Astrocyte (in vitro differentiated cells and primary cell): ENCODE data around the gene CBLN3. TPM values are rescaled to one million over a fixed set of nuclear protein-coding genes. Genes with fewer than 3 reads are reported as not detected.

Source experiments
- DNase-seq: peaks from one replicate; pipeline ENCODE4 v3.0.0-alpha.2; 2010; ENCODE audit warnings: low read depth
- FAIRE-seq: peaks from 2 replicates; lab custom pipeline; 2011; peaks lifted over from hg19 to GRCh38; lab: Jason Lieb, UNC
- H2AFZ ChIP-seq: 2 replicates; pipeline ENCODE4 v1.6.0; 2012; ENCODE audit warnings: low read depth, low read length, inconsistent platforms
- H3K27ac ChIP-seq: 2 replicates; pipeline ENCODE4 v1.5.1; 2011; ENCODE audit warnings: low read depth, low read length, inconsistent platforms
- H3K27me3 ChIP-seq: 2 replicates; pipeline ENCODE4 v1.6.0; 2011; ENCODE audit warnings: low read length, inconsistent platforms; ENCODE audit not compliant: insufficient read depth
- H3K36me3 ChIP-seq: 2 replicates; pipeline ENCODE4 v1.5.1; 2011; ENCODE audit warnings: low read length, inconsistent platforms; ENCODE audit not compliant: insufficient read depth
- H3K4me1 ChIP-seq: 2 replicates; pipeline ENCODE4 v1.5.1; 2011; ENCODE audit warnings: low read length, inconsistent platforms; ENCODE audit not compliant: insufficient read depth
- H3K4me2 ChIP-seq: 2 replicates; pipeline ENCODE4 v1.6.0; 2012; ENCODE audit warnings: low read length, inconsistent platforms
- H3K4me3 ChIP-seq: 2 replicates; pipeline ENCODE4 v1.5.1; 2011; ENCODE audit warnings: low read depth, mild to moderate bottlenecking, low read length, inconsistent platforms; ENCODE audit not compliant: insufficient read depth
- H3K79me2 ChIP-seq: 2 replicates; pipeline ENCODE4 v1.6.0; 2012; ENCODE audit warnings: mild to moderate bottlenecking, low read length, inconsistent platforms; ENCODE audit not compliant: insufficient read depth
- H3K9ac ChIP-seq: 2 replicates; pipeline ENCODE4 v1.6.0; 2012; ENCODE audit warnings: mild to moderate bottlenecking, low read length, inconsistent platforms
- H3K9me3 ChIP-seq: 2 replicates; pipeline ENCODE4 v1.5.1; 2012; ENCODE audit warnings: low read depth, mild to moderate bottlenecking, low read length, inconsistent platforms; ENCODE audit not compliant: insufficient read depth
- H4K20me1 ChIP-seq: 2 replicates; pipeline ENCODE4 v1.6.0; 2012; ENCODE audit warnings: low read length, inconsistent platforms; ENCODE audit not compliant: insufficient read depth
- H3K27ac Mint-ChIP-seq: one replicate; pipeline ENCODE4 v1.8.0; 2021; ENCODE audit warnings: mild to moderate bottlenecking, mixed read lengths; ENCODE audit not compliant: unreplicated experiment
- H3K27me3 Mint-ChIP-seq: one replicate; pipeline ENCODE4 v1.8.0; 2021; ENCODE audit warnings: low read depth, mixed read lengths; ENCODE audit not compliant: unreplicated experiment
- H3K36me3 Mint-ChIP-seq: one replicate; pipeline ENCODE4 v1.8.0; 2021; ENCODE audit warnings: low read depth, mixed read lengths; ENCODE audit not compliant: unreplicated experiment
- H3K4me1 Mint-ChIP-seq: one replicate; pipeline ENCODE4 v1.8.0; 2021; ENCODE audit warnings: low read depth, mixed read lengths; ENCODE audit not compliant: unreplicated experiment
- H3K4me3 Mint-ChIP-seq: one replicate; pipeline ENCODE4 v1.8.0; 2021; ENCODE audit warnings: mild to moderate bottlenecking, moderate library complexity, mixed read lengths; ENCODE audit not compliant: unreplicated experiment
- H3K9me3 Mint-ChIP-seq: one replicate; pipeline ENCODE4 v1.8.0; 2021; ENCODE audit warnings: mild to moderate bottlenecking, mixed read lengths; ENCODE audit not compliant: unreplicated experiment
- EZH2 ChIP-seq: IDR thresholded peaks from 2 replicates; pipeline ENCODE4 v1.6.1; 2012; ENCODE audit warnings: mild to moderate bottlenecking, low read length, inconsistent platforms; ENCODE audit not compliant: insufficient read depth
- total RNA-seq: library from RNA; stranded (reverse); gene quantifications from 2 replicates; pipeline ENCODE4 v1.2.1, GENCODE V29; 2021
- TF ChIP-seq, protein P1 (sequence below): IDR thresholded peaks from 2 replicates; pipeline ENCODE4 v1.5.1; 2011; ENCODE audit warnings: low read depth, mild to moderate bottlenecking, inconsistent platforms, low read length, moderate library complexity; ENCODE audit not compliant: insufficient read depth

CBLN3 gene
- total RNA-seq, 1 donor from 2014 or later, result 3.9 TPM

- Histone ChIP-seq H3K4me2 (peak overlapping the region; percentile 91), H3K79me2 (no peaks in the 10 kb centered on the region), H3K9me3 (no peaks in the 10 kb centered on the region), H3K27ac (no peak overlapping the region), H3K4me3 (peak overlapping the region; percentile 59), H3K36me3 (no peaks in the 10 kb centered on the region), H3K27me3 (peaks cover 3% of the 10 kb centered on the region), H2AFZ (peak overlapping the region; percentile 64), H3K4me1 (peaks cover 4% of the 10 kb centered on the region), H4K20me1 (no peaks in the 10 kb centered on the region), H3K9ac (peak overlapping the region; percentile 54)
- Mint-ChIP-seq H3K27me3 (peaks cover 2% of the 10 kb centered on the region), H3K4me1 (peaks cover 46% of the 10 kb centered on the region), H3K27ac (no peak overlapping the region), H3K4me3 (peak overlapping the region; percentile 90), H3K9me3 (no peaks in the 10 kb centered on the region), H3K36me3 (peaks cover 3% of the 10 kb centered on the region)
- FAIRE-seq, result no peak
- DNase-seq, result no peak
- TF ChIP-seq, protein P1, sequence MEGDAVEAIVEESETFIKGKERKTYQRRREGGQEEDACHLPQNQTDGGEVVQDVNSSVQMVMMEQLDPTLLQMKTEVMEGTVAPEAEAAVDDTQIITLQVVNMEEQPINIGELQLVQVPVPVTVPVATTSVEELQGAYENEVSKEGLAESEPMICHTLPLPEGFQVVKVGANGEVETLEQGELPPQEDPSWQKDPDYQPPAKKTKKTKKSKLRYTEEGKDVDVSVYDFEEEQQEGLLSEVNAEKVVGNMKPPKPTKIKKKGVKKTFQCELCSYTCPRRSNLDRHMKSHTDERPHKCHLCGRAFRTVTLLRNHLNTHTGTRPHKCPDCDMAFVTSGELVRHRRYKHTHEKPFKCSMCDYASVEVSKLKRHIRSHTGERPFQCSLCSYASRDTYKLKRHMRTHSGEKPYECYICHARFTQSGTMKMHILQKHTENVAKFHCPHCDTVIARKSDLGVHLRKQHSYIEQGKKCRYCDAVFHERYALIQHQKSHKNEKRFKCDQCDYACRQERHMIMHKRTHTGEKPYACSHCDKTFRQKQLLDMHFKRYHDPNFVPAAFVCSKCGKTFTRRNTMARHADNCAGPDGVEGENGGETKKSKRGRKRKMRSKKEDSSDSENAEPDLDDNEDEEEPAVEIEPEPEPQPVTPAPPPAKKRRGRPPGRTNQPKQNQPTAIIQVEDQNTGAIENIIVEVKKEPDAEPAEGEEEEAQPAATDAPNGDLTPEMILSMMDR, result no peak
- TF ChIP-seq EZH2, result no peak
These were observed 29.3 kb downstream of the CBLN3 start for GRCh38 chr14:24399999-24400718.

DNA sequence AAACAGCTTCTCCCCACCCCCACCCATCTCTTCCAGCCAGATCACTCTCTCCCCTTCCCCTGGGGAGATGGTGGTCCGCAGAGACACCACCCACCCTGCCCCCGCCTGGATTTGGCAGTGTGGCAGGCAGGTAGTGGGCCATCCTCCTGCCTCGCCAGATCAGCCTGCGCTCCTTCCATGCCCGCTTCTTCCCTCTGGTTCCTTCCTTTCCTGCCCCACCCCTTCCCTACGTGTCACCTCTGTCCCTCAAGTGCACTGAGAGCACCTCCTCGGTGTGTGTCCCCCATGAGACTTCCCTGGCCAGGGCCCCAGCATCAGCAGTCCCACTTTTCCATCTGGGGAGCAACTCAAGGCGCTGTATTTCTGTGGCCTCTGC, 30.0 kb downstream of the CBLN3 start:
- Mint-ChIP-seq H3K4me3 (peak overlapping the region; percentile 90), H3K27ac (peak overlapping the region; percentile 56), H3K36me3 (no peaks in the 10 kb centered on the region), H3K27me3 (peaks cover 2% of the 10 kb centered on the region), H3K4me1 (peaks cover 43% of the 10 kb centered on the region), H3K9me3 (no peaks in the 10 kb centered on the region)
- TF ChIP-seq EZH2, result no peak
- TF ChIP-seq, protein P1, result no peak
- Histone ChIP-seq H3K27me3 (peaks cover 1% of the 10 kb centered on the region), H3K27ac (no peak overlapping the region), H3K79me2 (no peaks in the 10 kb centered on the region), H3K4me3 (peak overlapping the region; percentile 59), H3K36me3 (no peaks in the 10 kb centered on the region), H3K9ac (peak overlapping the region; percentile 54), H3K9me3 (no peaks in the 10 kb centered on the region), H4K20me1 (no peaks in the 10 kb centered on the region), H2AFZ (peak overlapping the region; percentile 64), H3K4me2 (peak overlapping the region; percentile 91), H3K4me1 (peaks cover 4% of the 10 kb centered on the region)
- DNase-seq (no peak), FAIRE-seq (no peak)

DNA sequence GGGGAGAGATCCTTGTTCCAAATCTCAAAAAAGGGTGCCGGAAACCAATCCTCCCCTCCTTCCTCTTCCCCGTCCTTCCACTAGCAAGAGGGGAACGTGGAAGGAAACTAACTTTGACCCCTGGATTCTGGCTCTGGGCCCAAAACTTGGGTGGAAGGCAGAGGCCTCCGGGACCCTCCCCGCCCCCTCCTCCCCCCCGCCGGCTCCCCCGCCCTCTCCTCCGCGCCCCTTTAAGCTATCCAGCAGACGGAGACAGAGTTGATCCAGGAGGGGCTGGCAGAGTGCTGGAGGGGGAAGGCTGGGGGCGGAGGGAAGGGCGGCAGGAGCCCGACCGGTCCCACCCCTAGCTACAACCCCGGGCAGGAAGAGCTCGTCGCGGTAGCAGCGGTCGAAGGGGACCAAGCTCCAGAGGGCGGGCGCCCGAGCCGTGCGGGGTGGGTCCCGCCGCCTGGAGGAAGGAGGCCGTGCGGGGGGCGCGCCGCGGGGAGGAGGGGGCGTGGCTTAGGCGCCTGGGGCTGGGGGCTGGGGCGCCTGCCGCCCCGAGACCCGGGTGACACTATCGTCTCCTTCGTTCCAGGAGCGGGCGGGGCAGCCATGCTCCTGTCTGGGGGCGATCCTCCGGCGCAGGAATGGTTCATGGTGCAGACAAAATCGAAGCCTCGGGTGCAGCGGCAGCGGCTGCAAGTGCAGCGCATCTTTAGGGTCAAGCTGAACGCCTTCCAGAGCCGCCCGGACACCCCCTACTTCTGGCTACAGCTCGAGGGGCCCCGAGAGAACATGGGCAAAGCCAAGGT, 30.6 kb downstream of the CBLN3 start, which contains the start of gene NYNRIN:
NYNRIN (plus strand) TSS at position 351 of the 794 bp plus-strand sequence; CDS start at position 595, 244 bp downstream.
- no peaks in the 10 kb centered on the region for H4K20me1 ChIP-seq
- peaks cover 40% of the 10 kb centered on the region for H3K4me1 Mint-ChIP-seq
- peak within 1 kb of the TSS; percentile 59 for H3K4me3 ChIP-seq
- peak within 1 kb of the TSS; percentile 91 for H3K4me2 ChIP-seq
- FAIRE-seq, result no peak
- peak within 1 kb of the TSS; percentile 54 for H3K9ac ChIP-seq
- DNase-seq, result peak; percentile 16
- no peaks in the 10 kb centered on the region for H3K27me3 ChIP-seq
- H2AFZ ChIP-seq, result peak within 1 kb of the TSS; percentile 64
- peaks cover 4% of the 10 kb centered on the region for H3K4me1 ChIP-seq
- H3K27ac ChIP-seq, result no peak within 1 kb of the TSS
- no peaks in the 10 kb centered on the region for H3K9me3 Mint-ChIP-seq
- no peaks in the 10 kb centered on the region for H3K36me3 Mint-ChIP-seq
- H3K27me3 Mint-ChIP-seq, result peaks cover 2% of the 10 kb centered on the region
- H3K9me3 ChIP-seq, result no peaks in the 10 kb centered on the region
- no peak for TF ChIP-seq EZH2
- no peaks in the 10 kb centered on the region for H3K36me3 ChIP-seq
- H3K4me3 Mint-ChIP-seq, result peak within 1 kb of the TSS; percentile 90
- H3K27ac Mint-ChIP-seq, result peak within 1 kb of the TSS; percentile 56
- no peaks in the 10 kb centered on the region for H3K79me2 ChIP-seq
